Spleen (tissue), 7 donors: Measurements from ENCODE around the gene GART.

Experiments used
- POLR2AphosphoS5 ChIP-seq, 3 donors: sonication (generic); formaldehyde crosslinking; IDR thresholded peaks; one replicate each; pipeline ENCODE4 v1.5.1; 2017; ENCODE audit warnings: antibody characterized with exemption in 3 of 3
- TF ChIP-seq, protein P1 (sequence below), 11 experiments: fragments of 200-600 bp in 7 of 11; fragments of 450-650 bp in 4 of 11; sonication (generic) in 4 of 11; IDR thresholded peaks in 8 of 11; conservative IDR thresholded peaks in 3 of 11; 1 replicate in 7 of 11; 2 replicates in 4 of 11; pipeline versions ENCODE4 v1.4.0 to v1.8.0; 2016 to 2021; ENCODE audit warnings: antibody characterized with exemption in 11 of 11, inconsistent platforms in 4 of 11, mild to moderate bottlenecking in 1 of 11
- donor health status: DM: no; HTN: no; CAD: no; lungs with moderate emphysema.
- donor health status: DM: no; HTN: no; CAD: no.
- donor health status: DM: no; HTN: no; CAD: no.

- TF ChIP-seq POLR2AphosphoS5 (IDR thresholded peaks at IDR 0.05) = no peak
- TF ChIP-seq, protein P1, sequence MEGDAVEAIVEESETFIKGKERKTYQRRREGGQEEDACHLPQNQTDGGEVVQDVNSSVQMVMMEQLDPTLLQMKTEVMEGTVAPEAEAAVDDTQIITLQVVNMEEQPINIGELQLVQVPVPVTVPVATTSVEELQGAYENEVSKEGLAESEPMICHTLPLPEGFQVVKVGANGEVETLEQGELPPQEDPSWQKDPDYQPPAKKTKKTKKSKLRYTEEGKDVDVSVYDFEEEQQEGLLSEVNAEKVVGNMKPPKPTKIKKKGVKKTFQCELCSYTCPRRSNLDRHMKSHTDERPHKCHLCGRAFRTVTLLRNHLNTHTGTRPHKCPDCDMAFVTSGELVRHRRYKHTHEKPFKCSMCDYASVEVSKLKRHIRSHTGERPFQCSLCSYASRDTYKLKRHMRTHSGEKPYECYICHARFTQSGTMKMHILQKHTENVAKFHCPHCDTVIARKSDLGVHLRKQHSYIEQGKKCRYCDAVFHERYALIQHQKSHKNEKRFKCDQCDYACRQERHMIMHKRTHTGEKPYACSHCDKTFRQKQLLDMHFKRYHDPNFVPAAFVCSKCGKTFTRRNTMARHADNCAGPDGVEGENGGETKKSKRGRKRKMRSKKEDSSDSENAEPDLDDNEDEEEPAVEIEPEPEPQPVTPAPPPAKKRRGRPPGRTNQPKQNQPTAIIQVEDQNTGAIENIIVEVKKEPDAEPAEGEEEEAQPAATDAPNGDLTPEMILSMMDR (IDR thresholded peaks at IDR 0.05 in 8 of 11, conservative IDR thresholded peaks at IDR 0.05 in 3 of 11) = no peak
Observed at GRCh38 chr21:33537212-33537611, 4.7 kb downstream of the GART start.
